K562 (cell line): ENCODE measurements around the gene IL36RN. TPM values are rescaled to one million over a fixed set of nuclear protein-coding genes. Genes with fewer than 3 reads are reported as not detected.

ENCODE experiments used
- ATAC-seq: fragments of 200-7000 bp; cut with Tn5 transposase; 3 replicates; pipeline ENCODE4 v1.9.1; 2020; ENCODE audit warnings: moderate library complexity
- BruUV-seq: library from RNA; stranded (reverse); fragments of 400-500 nt; replicated peaks from 2 replicates; lab custom pipeline; 2021; lab: Mats Ljungman, UMichigan
- CTCF ChIA-PET: fragments of 300-600 bp; formaldehyde crosslinking; extraction: SDS; loops from one replicate; lab custom pipeline; 2021; ENCODE audit warnings: low intra/inter-chr PET ratio; lab: Yijun Ruan, JAX
- POLR2A ChIA-PET: fragments of 300-600, 350-650 bp; sonication (Branson Sonifier 250); formaldehyde crosslinking; extraction: SDS; loops from one replicate; lab custom pipeline; 2021; ENCODE audit warnings: antibody characterized with exemption, inconsistent platforms; lab: Yijun Ruan, JAX
- DNase-seq, 4 experiments: peaks; one replicate each; pipeline versions ENCODE4 v3.0.0 to v3.0.0-alpha.2; 2011 to 2018; ENCODE audit warnings: low spot score in 3 of 4, mixed read lengths in 3 of 4; ENCODE audit errors: extremely low read depth in 1 of 4
- FAIRE-seq: peaks from 2 replicates; lab custom pipeline; 2011; peaks lifted over from hg19 to GRCh38; lab: Jason Lieb, UNC
- H2AFZ ChIP-seq: 2 replicates; pipeline ENCODE4 v1.6.0; 2011; ENCODE audit warnings: low read depth, low read length, control low read depth, inconsistent platforms
- H3K27ac ChIP-seq: fragments of 200-600 bp; 3 replicates; pipeline ENCODE4 v1.8.0; 2011; ENCODE audit warnings: low read depth, mild to moderate bottlenecking, control low read depth, inconsistent platforms, low read length, moderate library complexity, mixed read lengths; ENCODE audit errors: extremely low read depth
- H3K27me3 ChIP-seq, 2 experiments: fragments of 300-600 bp in 1 of 2; 2 replicates in 1 of 2; 3 replicates in 1 of 2; pipeline versions ENCODE4 v1.6.0 to v1.8.0; 2011; ENCODE audit warnings: inconsistent platforms in 2 of 2, low read length in 2 of 2, mild to moderate bottlenecking in 1 of 2, mixed read lengths in 1 of 2, moderate library complexity in 1 of 2; ENCODE audit not compliant: control insufficient read depth in 2 of 2, insufficient read depth in 2 of 2
- H3K36me3 ChIP-seq: fragments of 300-600 bp; 3 replicates; pipeline ENCODE4 v1.8.0; 2011; ENCODE audit warnings: mild to moderate bottlenecking, low read length, inconsistent platforms; ENCODE audit not compliant: control insufficient read depth, insufficient read depth
- H3K4me1 ChIP-seq, 2 experiments: fragments of 200-600 bp in 1 of 2; replicated peaks in 1 of 2; 2 replicates in 1 of 2; 3 replicates in 1 of 2; pipeline versions ENCODE4 v1.5.1 to v1.8.0; 2011; ENCODE audit warnings: inconsistent platforms in 2 of 2, low read length in 2 of 2, mild to moderate bottlenecking in 1 of 2, mixed read lengths in 1 of 2, moderate library complexity in 1 of 2; ENCODE audit not compliant: control insufficient read depth in 2 of 2, insufficient read depth in 2 of 2
- H3K4me2 ChIP-seq: 2 replicates; pipeline ENCODE4 v1.6.1; 2011; ENCODE audit warnings: low read length, control low read depth, inconsistent platforms, mixed read lengths; ENCODE audit not compliant: insufficient read depth
- H3K4me3 ChIP-seq: fragments of 200-600 bp; sonication (generic), shearing (Covaris generic); 2 replicates; pipeline ENCODE4 v1.5.1; 2016; ENCODE audit warnings: control low read depth, inconsistent platforms
- H3K79me2 ChIP-seq: fragments of 200-600 bp; 3 replicates; pipeline ENCODE4 v1.8.0; 2011; ENCODE audit warnings: low read length, inconsistent platforms; ENCODE audit not compliant: control insufficient read depth, insufficient read depth
- H3K9ac ChIP-seq, 2 experiments: 2 replicates each; pipeline versions ENCODE4 v1.6.0 to v1.6.1; 2011; ENCODE audit warnings: low read depth in 2 of 2, low read length in 2 of 2, control low read depth in 1 of 2, inconsistent platforms in 1 of 2, mild to moderate bottlenecking in 1 of 2, mixed read lengths in 1 of 2; ENCODE audit not compliant: insufficient read depth in 1 of 2
- H3K9me1 ChIP-seq: one replicate; pipeline ENCODE4 v1.6.0; 2011; ENCODE audit warnings: inconsistent platforms, mild to moderate bottlenecking, low read length, moderate library complexity; ENCODE audit not compliant: control insufficient read depth, insufficient read depth
- H3K9me3 ChIP-seq: replicated peaks from 2 replicates; pipeline ENCODE4 v1.5.1; 2011; ENCODE audit warnings: low read depth, low read length, inconsistent platforms; ENCODE audit not compliant: control insufficient read depth, insufficient read depth
- H4K20me1 ChIP-seq: replicated peaks from 2 replicates; pipeline ENCODE4 v1.6.1; 2011; ENCODE audit warnings: low read length, inconsistent platforms, mixed read lengths; ENCODE audit not compliant: control insufficient read depth, insufficient read depth
- ATF6 ChIP-seq: sonication (generic); formaldehyde crosslinking; IDR thresholded peaks from 2 replicates; pipeline ENCODE4 v1.4.0; 2020; ENCODE audit warnings: mild to moderate bottlenecking, missing genetic modification reagents
- BRD9 ChIP-seq: fragments of 450-650 bp; IDR thresholded peaks from 2 replicates; pipeline ENCODE4 v1.6.1; 2018; ENCODE audit warnings: low read depth; ENCODE audit not compliant: partially characterized antibody
- ESRRA ChIP-seq: fragments of 450-650 bp; IDR thresholded peaks from 2 replicates; pipeline ENCODE4 v1.6.1; 2014; ENCODE audit warnings: low read depth, mild to moderate bottlenecking, moderate library complexity, borderline replicate concordance
- FOXP4 ChIP-seq: sonication (generic); formaldehyde crosslinking; IDR thresholded peaks from 2 replicates; pipeline ENCODE4 v1.8.0; 2022; ENCODE audit warnings: mild to moderate bottlenecking, missing genetic modification reagents, borderline replicate concordance
- GTF3C2 ChIP-seq: IDR thresholded peaks from 3 replicates; pipeline ENCODE4 v1.6.1; 2011; ENCODE audit warnings: borderline replicate concordance, mild to moderate bottlenecking, moderate library complexity; ENCODE audit not compliant: insufficient read length; ENCODE audit errors: extremely low read depth
- MTF1 ChIP-seq: fragments of 250-450 bp; sonication (Bioruptor Pico); IDR thresholded peaks from 2 replicates; pipeline ENCODE4 v1.9.0; 2021; ENCODE audit warnings: moderate library complexity, mild to moderate bottlenecking, inconsistent platforms, borderline replicate concordance
- MXI1 ChIP-seq: IDR thresholded peaks from 2 replicates; pipeline ENCODE4 v1.6.1; 2011; ENCODE audit warnings: low read depth, mild to moderate bottlenecking, improper control_type of control experiment, low read length
- NCOA1 ChIP-seq: fragments of 450-650 bp; IDR thresholded peaks from 2 replicates; pipeline ENCODE4 v1.6.1; 2016; ENCODE audit warnings: low read depth
- NFYB ChIP-seq: IDR thresholded peaks from 2 replicates; pipeline ENCODE4 v1.6.1; 2011; ENCODE audit warnings: mild to moderate bottlenecking, moderate library complexity; ENCODE audit not compliant: insufficient read length; ENCODE audit errors: extremely low read depth
- NR1H2 ChIP-seq: sonication (generic); formaldehyde crosslinking; IDR thresholded peaks from 2 replicates; pipeline ENCODE4 v1.4.0; 2020; ENCODE audit warnings: mild to moderate bottlenecking, missing genetic modification reagents
- SMARCB1 ChIP-seq: IDR thresholded peaks from 2 replicates; pipeline ENCODE4 v1.6.1; 2011; ENCODE audit warnings: improper control_type of control experiment, low read depth; ENCODE audit not compliant: insufficient read length
- SMARCE1 ChIP-seq: fragments of 450-650 bp; IDR thresholded peaks from 2 replicates; pipeline ENCODE4 v1.7.1; 2016; ENCODE audit warnings: mild to moderate bottlenecking
- TCFL5 ChIP-seq: fragments of 250-450 bp; sonication (Bioruptor Pico); conservative IDR thresholded peaks from 2 replicates; pipeline ENCODE4 v1.6.1; 2021; ENCODE audit warnings: mild to moderate bottlenecking, moderate library complexity, matching md5 sums
- THRAP3 ChIP-seq: fragments of 450-650 bp; IDR thresholded peaks from 2 replicates; pipeline ENCODE4 v1.6.1; 2016; ENCODE audit warnings: mild to moderate bottlenecking, inconsistent platforms, borderline replicate concordance
- ZNF347 ChIP-seq: fragments of 450-650 bp; formaldehyde crosslinking; IDR thresholded peaks from 2 replicates; pipeline ENCODE4 v1.4.0; 2020; ENCODE audit warnings: low read depth, mild to moderate bottlenecking, moderate library complexity
- WGBS: fragments of 100-300 bp; shearing (Covaris generic); methylation state at CpG from one replicate; pipeline ENCODE4 v1.1.6; 2016; ENCODE audit warnings: low coverage, mixed read lengths; ENCODE audit not compliant: insufficient coverage; ENCODE audit errors: missing lambda C conversion rate; 5-methylcytosine and 5-hydroxymethylcytosine counted together
- in situ Hi-C: fragments of 300-500 bp; cut with MboI; formaldehyde crosslinking; loops from 4 replicates; pipeline ENCODE4 v1.15.0; 2018; ENCODE audit warnings: inconsistent platforms, mixed read lengths
- intact Hi-C: fragments of 100-400 bp; cut with micrococcal nuclease; formaldehyde crosslinking; loops from 2 replicates; pipeline ENCODE4 v1.14.2; 2022
- polyA plus RNA-seq, 8 experiments: library from polyadenylated mRNA; depleted of rRNA in 4 of 8; stranded (reverse) in 5 of 8; unstranded in 3 of 8; fragments of >200 nt; fragmentation: Nextera tagmentation in 2 of 8; fragmentation: Illumina TruSeq in 1 of 8; extraction: Ambion mirVana in 2 of 8; extraction: Trizol in 1 of 8; gene quantifications; 2 replicates each; pipeline versions ENCODE4 v1.2.1 to v1.2.3, GENCODE V29; 2011 to 2014; ENCODE audit warnings: inconsistent platforms in 1 of 8, missing spikeins in 1 of 8
- total RNA-seq, 7 experiments: library from RNA; depleted of rRNA in 6 of 7; stranded (reverse); fragments of >200 nt in 6 of 7; fragmentation: Illumina TruSeq in 2 of 7; extraction: Trizol in 2 of 7; gene quantifications; 2 replicates each; pipeline versions ENCODE4 v1.2.1 to v1.2.3, GENCODE V29; 2011 to 2021; ENCODE audit warnings: low replicate concordance in 1 of 7

IL36RN gene
- total and polyA plus RNA-seq, 9 of the 15 experiments (the other 6 are each of a cell fraction or from before 2014, with no cell fraction given) = not detected

- intact Hi-C loops = no loop called here
- TF ChIP-seq ESRRA (no peak), BRD9 (no peak), THRAP3 (no peak), MTF1 (CRISPR knock-in tag) (no peak), NCOA1 (no peak), ATF6 (CRISPR knock-in tag) (no peak), GTF3C2 (no peak), FOXP4 (no peak), NR1H2 (no peak), MXI1 (no peak), SMARCE1 (no peak), ZNF347 (CRISPR knock-in tag) (no peak), SMARCB1 (no peak), TCFL5 (CRISPR knock-in tag) (no peak), NFYB (no peak)
Measured at GRCh38 chr2:113073325-113073834, 14.4 kb downstream of the IL36RN start.

More at GRCh38 chr2:113073325-113073834, 14.4 kb downstream of the IL36RN start:
- no peaks in the 10 kb centered on the region for H3K36me3 ChIP-seq
- no TSS peak for BruUV-seq
- H3K79me2 ChIP-seq = no peaks in the 10 kb centered on the region
- ChIA-PET POLR2A (interaction anchor here (1.0 to 1.7 kb wide), 2 partner anchors 8 to 32 kb away, joined by 3 to 5 read pairs; no protein-coding TSS in a partner anchor), CTCF (no interaction called here)
- H2AFZ ChIP-seq = no peak overlapping the region
- H3K4me1 ChIP-seq = no peaks in the 10 kb centered on the region
- WGBS = 0% methylated on average over 3 of the region's 3 CpGs
- no peak overlapping the region for H3K27ac ChIP-seq
- H3K9ac ChIP-seq = no peak overlapping the region
- no peak for DNase-seq
- H4K20me1 ChIP-seq = no peaks in the 10 kb centered on the region
- H3K4me3 ChIP-seq = no peak overlapping the region
- no peak for ATAC-seq
- no peaks in the 10 kb centered on the region for H3K9me1 ChIP-seq
- FAIRE-seq = no peak
- in situ Hi-C loops = no loop called here
- no peaks in the 10 kb centered on the region for H3K9me3 ChIP-seq
- peaks cover 15 to 34% of the 10 kb centered on the region in 2 experiments; a peak in 4 of 5 replicates for H3K27me3 ChIP-seq
- no peak overlapping the region for H3K4me2 ChIP-seq
